Measurements from ENCODE around the gene PDE4D.

Gene PDE4D

GRCh38 chr5:59484618-59485017, 408.9 kb downstream of the PDE4D start:
- POLR2A ChIA-PET = no interaction called here
- DNase-seq (ENCODE audit: extremely low spot score) = no peak
- TF ChIP-seq SUZ12 (IDR thresholded peaks at IDR 0.05) = no peak
- TF ChIP-seq TARDBP (IDR thresholded peaks at IDR 0.05) = no peak
- TF ChIP-seq ZNF384 (IDR thresholded peaks at IDR 0.05) = no peak
- no peak for TF ChIP-seq CTBP1 (IDR thresholded peaks at IDR 0.05; ENCODE audit: borderline replicate concordance)
- no peak for TF ChIP-seq PKNOX1 (IDR thresholded peaks at IDR 0.05)
- no peak for TF ChIP-seq L3MBTL2 (conservative IDR thresholded peaks at IDR 0.05)
- TF ChIP-seq NFRKB (IDR thresholded peaks at IDR 0.05) = no peak
- no peak for TF ChIP-seq FOXA1 (IDR thresholded peaks at IDR 0.05)
- TF ChIP-seq ELF4 (IDR thresholded peaks at IDR 0.05) = no peak
- TF ChIP-seq BHLHE40 (IDR thresholded peaks at IDR 0.05; ENCODE audit: borderline replicate concordance) = no peak
- no peak for TF ChIP-seq HDGF (IDR thresholded peaks at IDR 0.05; ENCODE audit: borderline replicate concordance)
- no peak for TF ChIP-seq FOXM1 (IDR thresholded peaks at IDR 0.05; ENCODE audit: borderline replicate concordance)
- CTCF ChIA-PET = no interaction called here

DNA sequence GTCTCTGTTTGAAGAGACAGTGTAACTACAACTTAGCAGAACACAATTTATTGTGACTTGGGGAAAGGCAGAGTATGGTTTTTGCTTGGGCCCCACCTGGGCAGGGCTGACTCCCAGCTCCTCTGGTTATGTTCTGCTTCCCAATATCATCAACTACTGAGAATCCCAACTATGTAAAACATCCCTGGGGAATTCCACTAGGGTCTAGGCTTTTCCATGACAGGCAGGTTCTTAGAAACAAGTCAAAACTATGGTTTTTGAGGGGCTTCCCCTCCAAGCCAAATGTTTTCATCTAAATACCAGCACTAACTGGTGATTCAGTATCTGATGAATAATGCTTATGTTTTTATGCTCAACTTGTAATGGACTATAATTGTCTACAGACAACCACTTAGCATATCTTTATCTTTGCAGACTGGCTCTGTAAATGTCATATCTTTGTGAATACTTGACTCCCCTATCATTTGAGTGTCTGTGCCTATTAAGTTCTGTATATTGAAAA, 409.5 kb downstream of the PDE4D start:
- CTCF ChIA-PET = no interaction called here
- TF ChIP-seq CTBP1 (IDR thresholded peaks at IDR 0.05; ENCODE audit: borderline replicate concordance) (no peak), ARNT (IDR thresholded peaks at IDR 0.05) (no peak), FOXA1 (IDR thresholded peaks at IDR 0.05) (no peak), PKNOX1 (IDR thresholded peaks at IDR 0.05) (no peak), FOXK2 (IDR thresholded peaks at IDR 0.05) (no peak), L3MBTL2 (conservative IDR thresholded peaks at IDR 0.05) (no peak), SUZ12 (IDR thresholded peaks at IDR 0.05) (no peak), TARDBP (IDR thresholded peaks at IDR 0.05) (no peak), FOXM1 (IDR thresholded peaks at IDR 0.05; ENCODE audit: borderline replicate concordance) (no peak), SP1 (IDR thresholded peaks at IDR 0.05) (no peak)
- DNase-seq (ENCODE audit: extremely low spot score) = no peak
- POLR2A ChIA-PET = no interaction called here

DNA sequence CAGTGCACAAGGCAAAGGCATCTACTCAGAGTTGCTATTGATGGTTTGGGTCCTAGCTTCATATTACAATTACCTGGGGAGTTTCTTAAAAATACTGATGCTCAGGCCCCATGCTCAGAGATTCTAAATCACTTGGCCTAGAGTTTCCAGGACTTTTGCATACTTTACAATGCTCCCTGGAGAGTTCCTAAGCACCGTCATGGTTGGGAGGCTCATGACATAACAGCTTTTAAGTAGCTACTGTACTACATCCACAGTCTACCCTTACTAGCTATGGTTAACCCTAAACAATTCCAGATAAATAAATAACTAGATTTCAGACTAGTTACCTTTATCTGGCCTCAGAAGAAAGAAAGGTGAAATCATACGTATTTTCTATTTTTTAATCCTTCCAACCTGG, 414.4 kb downstream of the PDE4D start:
- CTCF ChIA-PET = no interaction called here
- POLR2A ChIA-PET = no interaction called here
- TF ChIP-seq FOXA1 (IDR thresholded peaks at IDR 0.05) = no peak
- no peak for TF ChIP-seq HDGF (IDR thresholded peaks at IDR 0.05; ENCODE audit: borderline replicate concordance)
- TF ChIP-seq BHLHE40 (IDR thresholded peaks at IDR 0.05; ENCODE audit: borderline replicate concordance) = no peak
- no peak for TF ChIP-seq ZNF384 (IDR thresholded peaks at IDR 0.05)
- TF ChIP-seq SUZ12 (IDR thresholded peaks at IDR 0.05) = no peak
- no peak for TF ChIP-seq NFRKB (IDR thresholded peaks at IDR 0.05)
- no peak for DNase-seq (ENCODE audit: extremely low spot score)

DNA sequence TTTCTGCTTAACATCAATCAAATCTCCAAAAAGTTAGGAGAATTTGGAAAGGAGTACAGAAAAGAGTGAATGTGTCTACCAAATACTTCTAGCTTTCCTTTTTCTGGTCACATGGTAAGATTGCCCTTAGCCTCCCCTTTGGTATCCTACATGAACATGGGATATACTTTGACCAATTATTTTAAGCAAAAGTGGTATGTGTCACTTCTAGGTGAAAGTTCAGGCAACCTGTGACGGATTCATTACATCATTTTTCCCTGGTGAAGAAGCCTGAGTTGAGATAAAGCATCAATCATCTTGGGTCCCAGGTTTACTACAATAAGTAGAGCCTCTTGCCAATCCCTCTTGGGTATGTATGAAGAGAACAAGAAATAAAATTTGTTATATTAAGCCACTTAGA, 419.2 kb downstream of the PDE4D start:
- POLR2A ChIA-PET = no interaction called here
- DNase-seq (ENCODE audit: extremely low spot score) = no peak
- TF ChIP-seq L3MBTL2 (conservative IDR thresholded peaks at IDR 0.05) (no peak), CTBP1 (IDR thresholded peaks at IDR 0.05; ENCODE audit: borderline replicate concordance) (no peak), NFRKB (IDR thresholded peaks at IDR 0.05) (no peak), ZNF384 (IDR thresholded peaks at IDR 0.05) (no peak), BHLHE40 (IDR thresholded peaks at IDR 0.05; ENCODE audit: borderline replicate concordance) (no peak), SUZ12 (IDR thresholded peaks at IDR 0.05) (no peak), LEF1 (IDR thresholded peaks at IDR 0.05; ENCODE audit: borderline replicate concordance) (no peak), ELF4 (IDR thresholded peaks at IDR 0.05) (no peak), FOXK2 (IDR thresholded peaks at IDR 0.05) (no peak), FOXM1 (IDR thresholded peaks at IDR 0.05; ENCODE audit: borderline replicate concordance) (no peak), ARNT (IDR thresholded peaks at IDR 0.05) (no peak), PKNOX1 (IDR thresholded peaks at IDR 0.05) (no peak), SP1 (IDR thresholded peaks at IDR 0.05) (no peak), TARDBP (IDR thresholded peaks at IDR 0.05) (no peak), FOXA1 (IDR thresholded peaks at IDR 0.05) (no peak), HDGF (IDR thresholded peaks at IDR 0.05; ENCODE audit: borderline replicate concordance) (no peak)
- CTCF ChIA-PET = no interaction called here

- ChIA-PET CTCF (interaction anchor here (0.5 to 0.6 kb wide), 2 partner anchors 229 to 1378 kb away, joined by 3 to 4 read pairs; no protein-coding TSS in a partner anchor), POLR2A (no interaction called here)
- no peak for DNase-seq (ENCODE audit: extremely low spot score)
- TF ChIP-seq SUZ12 (IDR thresholded peaks at IDR 0.05) (no peak), LEF1 (IDR thresholded peaks at IDR 0.05; ENCODE audit: borderline replicate concordance) (no peak), TARDBP (IDR thresholded peaks at IDR 0.05) (no peak), PKNOX1 (IDR thresholded peaks at IDR 0.05) (no peak), CTBP1 (IDR thresholded peaks at IDR 0.05; ENCODE audit: borderline replicate concordance) (no peak), L3MBTL2 (conservative IDR thresholded peaks at IDR 0.05) (no peak), ELF4 (IDR thresholded peaks at IDR 0.05) (no peak), ARNT (IDR thresholded peaks at IDR 0.05) (no peak), BHLHE40 (IDR thresholded peaks at IDR 0.05; ENCODE audit: borderline replicate concordance) (no peak), NFRKB (IDR thresholded peaks at IDR 0.05) (no peak), HDGF (IDR thresholded peaks at IDR 0.05; ENCODE audit: borderline replicate concordance) (no peak), FOXA1 (IDR thresholded peaks at IDR 0.05) (no peak)
Observed at GRCh38 chr5:59473611-59474010, 419.9 kb downstream of the PDE4D start.

DNA sequence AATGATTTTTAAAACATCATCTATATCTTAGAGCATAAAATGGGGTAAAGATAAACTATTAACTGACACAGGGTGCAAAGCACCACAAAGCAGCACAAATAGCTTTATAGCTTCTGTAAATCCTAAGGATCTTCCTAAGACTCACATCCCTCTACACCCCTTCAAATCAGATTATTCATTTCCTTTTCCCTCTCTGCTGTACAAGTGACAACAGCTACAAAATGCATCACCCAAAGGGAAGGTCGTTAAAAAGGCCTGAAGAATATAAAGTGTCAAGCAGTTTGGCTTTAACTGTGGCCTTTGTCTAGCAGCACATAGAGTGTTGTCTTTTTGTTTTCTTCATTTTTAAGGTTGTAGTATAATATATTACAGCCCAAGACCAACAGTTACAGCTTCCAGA, 422.1 kb downstream of the PDE4D start:
- DNase-seq (ENCODE audit: extremely low spot score) = no peak
- ChIA-PET CTCF (no interaction called here), POLR2A (no interaction called here)
- TF ChIP-seq SUZ12 (IDR thresholded peaks at IDR 0.05) (no peak), FOXA1 (IDR thresholded peaks at IDR 0.05) (no peak), ELF4 (IDR thresholded peaks at IDR 0.05) (no peak), SP1 (IDR thresholded peaks at IDR 0.05) (no peak)

Data from HEK293T (cell line).